GM21529 (cell line): ENCODE results near the gene ENTPD1.

Source experiments
- ATAC-seq: cut with Tn5 transposase; IDR thresholded peaks from one replicate; pipeline ENCODE4 v1.9.1; 2021; ENCODE audit not compliant: unreplicated experiment

The ENTPD1 gene

DNA sequence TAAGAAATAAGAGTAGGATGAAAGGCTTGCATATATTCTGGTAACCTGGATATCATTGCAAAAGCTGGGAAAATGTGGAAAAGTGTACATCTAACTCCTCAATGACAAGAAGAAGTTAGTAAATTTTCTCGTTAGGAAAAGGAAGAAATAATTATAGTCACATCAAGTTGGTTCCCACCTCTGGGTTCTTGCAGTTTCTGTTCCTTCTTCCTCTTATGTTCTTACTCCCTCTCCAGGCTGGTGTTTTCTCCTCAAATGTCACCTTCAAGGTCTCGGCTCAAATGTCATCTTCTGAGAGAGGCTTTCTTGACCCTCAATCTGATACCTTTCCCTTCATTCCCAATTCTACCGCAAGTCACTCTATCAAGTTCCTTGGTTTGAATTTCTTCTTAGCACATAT lies 64.4 kb downstream of the ENTPD1 start:
- ATAC-seq, result peak; percentile 60

DNA sequence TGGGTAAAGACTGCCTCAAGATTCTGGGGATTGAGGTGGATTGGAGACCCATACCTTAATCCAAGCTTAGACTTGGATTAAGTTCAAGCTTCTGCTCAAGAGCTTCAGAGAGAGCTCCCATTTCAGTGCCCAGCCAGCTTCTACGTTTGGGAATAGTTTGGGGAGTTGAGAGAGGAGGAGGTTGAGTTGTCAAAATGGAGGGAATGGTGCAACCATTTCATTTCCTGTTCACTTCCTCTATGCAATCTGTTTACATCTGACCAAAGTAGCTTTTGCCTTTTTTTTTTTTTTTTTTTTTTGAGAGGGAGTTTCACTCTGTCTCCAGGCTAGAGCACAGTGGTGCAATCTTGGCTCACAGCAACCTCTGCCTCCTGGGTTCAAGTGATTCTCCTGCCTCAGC lies 65.8 kb downstream of the ENTPD1 start:
- no peak for ATAC-seq

DNA sequence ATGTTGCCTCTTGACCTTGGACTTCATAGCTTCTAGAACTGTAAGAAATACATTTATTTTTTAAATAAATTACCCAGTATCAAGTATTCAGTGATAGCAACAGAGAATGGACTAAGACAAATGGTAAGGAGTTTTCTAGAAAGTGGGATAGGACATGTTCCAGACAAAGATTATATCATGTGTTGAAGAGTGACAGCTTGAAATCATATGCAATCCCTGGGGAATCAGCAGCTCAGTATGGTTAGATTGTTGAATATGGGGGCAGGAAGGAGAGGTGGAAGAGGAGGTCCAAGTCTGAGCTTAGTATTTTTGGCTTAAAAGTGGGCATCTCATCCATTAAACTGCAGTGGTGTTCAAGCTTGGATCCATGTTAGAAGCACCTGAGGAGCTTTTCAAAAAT lies 74.1 kb downstream of the ENTPD1 start:
- no peak for ATAC-seq

DNA sequence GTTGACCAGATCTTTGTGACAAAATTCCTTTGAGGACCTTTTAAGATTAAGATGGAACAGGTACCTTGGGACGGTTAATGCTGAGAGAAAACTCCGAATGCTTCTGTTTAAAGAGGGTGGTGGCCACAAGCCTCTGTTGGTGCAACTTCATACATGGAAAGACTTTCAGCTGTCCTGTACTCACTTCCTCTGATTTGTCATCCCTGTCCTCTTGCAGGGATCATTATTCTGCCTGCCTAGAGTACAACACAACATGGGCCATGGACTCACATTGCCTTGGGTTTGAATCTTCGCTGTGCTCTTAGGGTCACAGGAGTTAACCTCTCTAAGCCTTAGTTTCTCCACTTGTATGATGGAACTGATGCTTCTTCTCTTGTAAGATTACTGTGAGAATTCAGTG lies 75.1 kb downstream of the ENTPD1 start:
- no peak for ATAC-seq

DNA sequence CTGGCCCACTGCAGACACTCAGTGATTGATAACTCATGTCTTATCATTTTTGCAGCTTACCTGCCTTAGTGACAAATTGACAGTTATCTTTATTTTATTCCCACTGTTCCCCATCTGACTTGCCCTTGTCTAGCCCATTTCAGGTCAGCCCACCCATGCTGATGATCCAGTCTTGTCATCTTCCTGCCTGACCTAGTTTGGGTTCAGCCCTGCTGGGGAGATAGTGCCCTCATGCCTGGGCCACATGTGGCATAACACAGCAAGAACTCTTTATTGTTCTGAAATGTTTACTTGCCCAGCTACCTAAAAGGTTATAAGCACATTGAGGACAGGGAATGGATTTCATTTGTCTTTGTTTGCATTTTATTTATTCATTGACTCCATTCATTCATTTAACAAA lies 75.6 kb downstream of the ENTPD1 start:
- ATAC-seq, result no peak

DNA sequence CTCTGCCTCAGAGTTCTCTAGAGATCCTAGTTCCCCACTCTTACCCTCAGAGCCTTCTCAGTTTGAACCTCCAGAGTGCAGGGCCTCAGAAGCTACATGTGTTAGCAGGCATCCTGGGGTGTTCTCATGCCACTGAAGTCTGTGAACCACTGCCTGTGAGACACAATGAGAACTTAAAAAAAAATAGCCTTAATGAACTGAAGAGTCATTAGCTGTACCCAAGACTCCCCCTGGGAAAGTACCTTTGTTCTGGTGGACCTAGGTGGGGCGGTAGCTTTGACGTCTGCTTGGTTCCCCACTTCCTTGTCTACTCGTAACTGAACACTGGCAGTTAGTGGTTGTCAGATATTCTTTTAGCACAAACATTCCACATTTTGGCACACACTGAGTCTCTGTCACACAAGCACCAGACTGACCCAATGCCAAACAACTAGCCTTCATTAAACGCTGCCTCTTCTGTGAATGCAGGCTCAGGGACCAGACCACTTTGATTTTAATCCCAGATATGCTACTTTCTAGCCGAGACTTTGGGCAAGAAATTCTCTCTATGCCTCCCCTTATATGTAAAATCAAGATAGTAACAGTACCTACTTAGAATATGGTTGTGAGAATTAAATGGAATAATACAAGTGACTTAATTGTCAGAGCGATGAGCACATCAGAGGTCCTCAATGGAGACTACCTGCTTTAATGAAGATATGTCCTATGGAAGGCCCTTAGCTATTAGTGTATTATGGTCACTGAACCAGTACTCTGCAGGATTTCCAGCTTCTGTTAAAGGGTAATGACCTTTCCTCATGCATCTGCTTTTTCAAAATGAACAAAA lies 76.5 kb downstream of the ENTPD1 start:
- peak; percentile 89 for ATAC-seq

DNA sequence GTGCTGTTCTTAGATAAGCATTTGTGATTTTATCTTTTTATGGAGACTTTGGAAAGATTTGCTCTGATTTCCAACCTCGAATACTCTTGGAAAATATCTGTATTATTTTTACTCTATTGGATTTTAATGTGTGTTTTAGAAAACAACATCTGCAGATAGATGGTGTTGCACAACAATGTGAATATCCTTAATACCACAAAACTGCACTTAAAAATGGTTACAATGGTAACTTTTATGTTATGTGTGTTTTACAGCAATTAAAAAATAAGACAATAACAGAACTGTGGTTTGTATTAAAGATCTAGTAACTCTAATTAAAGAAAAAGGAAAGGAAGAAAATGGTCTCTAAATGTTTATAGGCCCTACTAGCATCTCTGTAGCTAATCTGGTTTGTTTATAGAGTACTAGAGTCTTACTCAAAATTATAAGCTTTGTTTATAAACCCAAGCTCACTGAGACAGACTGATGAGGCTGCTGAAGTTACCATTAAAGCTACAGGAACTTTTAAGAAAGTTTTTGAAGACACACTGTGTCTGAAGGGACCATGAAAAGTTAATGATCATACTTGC lies 77.2 kb downstream of the ENTPD1 start:
- no peak for ATAC-seq

DNA sequence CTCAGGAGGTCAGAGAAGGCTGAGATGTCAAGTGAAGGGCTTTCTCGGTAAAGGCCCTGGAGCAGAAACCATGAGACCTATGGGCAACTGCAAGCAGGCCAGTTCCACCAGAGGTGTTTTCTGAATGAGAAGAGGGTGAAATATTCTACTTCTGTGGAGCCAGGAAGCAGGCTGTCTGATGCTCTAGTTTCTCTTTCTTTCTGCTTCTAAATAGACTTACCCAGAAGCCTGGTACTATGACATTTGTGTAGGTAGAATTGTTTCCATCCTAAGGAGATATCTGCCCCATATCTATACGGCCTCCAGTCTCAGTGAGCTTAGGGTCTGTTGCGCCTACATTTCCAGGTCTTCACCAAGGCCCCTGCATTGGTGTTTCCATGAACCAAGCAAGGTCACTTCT lies 78.4 kb downstream of the ENTPD1 start:
- no peak for ATAC-seq

DNA sequence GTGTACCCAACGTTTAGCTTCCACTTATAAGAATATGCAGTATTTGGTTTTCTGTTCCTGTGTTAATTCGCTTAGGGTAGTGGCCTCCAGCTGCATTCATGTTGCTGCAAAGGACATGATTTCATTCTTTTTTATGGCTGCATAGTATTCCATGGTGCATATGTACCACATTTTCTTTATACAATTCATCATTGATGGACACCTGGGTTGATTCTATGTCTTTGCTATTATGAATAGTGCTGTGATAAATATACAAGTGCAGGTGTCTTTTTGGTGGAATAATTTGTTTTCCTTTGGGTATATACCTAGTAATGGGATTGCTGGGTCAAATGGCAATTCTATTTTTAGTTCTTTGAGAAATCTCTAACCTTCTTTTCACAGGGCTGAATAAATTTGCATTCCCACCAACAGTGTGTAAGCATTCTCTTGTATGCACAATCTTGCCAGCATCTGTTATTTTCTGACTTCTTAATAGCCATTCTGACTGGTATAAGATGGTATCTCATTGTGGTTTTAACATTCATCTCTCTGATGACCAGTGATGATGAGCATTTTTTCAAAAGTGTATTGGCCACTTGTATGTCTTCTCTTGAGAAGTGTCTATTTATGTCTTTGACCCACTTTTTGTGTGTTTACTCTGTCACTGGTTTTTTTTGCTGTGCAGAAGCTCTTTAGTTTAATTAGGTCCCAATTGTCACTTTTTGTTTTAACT lies 79.3 kb downstream of the ENTPD1 start:
- ATAC-seq, result no peak

DNA sequence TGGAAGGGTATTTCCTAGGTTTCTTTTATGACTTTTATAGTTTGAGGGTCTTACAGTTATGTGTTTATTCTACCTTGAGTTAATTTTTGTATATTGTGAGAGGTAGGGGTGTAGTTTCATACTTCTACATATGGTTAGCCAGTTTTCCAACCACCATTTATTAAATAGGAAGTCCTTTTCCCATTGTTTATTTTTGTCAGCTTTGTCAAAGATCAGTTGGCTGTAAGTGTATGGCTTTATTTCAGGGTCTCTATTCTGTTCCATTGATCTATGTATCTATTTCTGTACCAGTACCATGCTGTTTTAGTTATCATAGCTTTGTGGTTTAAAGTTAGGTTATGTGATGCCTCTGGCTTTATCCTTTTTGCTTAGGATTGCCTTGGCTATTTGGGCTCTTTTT lies 79.9 kb downstream of the ENTPD1 start:
- no peak for ATAC-seq

DNA sequence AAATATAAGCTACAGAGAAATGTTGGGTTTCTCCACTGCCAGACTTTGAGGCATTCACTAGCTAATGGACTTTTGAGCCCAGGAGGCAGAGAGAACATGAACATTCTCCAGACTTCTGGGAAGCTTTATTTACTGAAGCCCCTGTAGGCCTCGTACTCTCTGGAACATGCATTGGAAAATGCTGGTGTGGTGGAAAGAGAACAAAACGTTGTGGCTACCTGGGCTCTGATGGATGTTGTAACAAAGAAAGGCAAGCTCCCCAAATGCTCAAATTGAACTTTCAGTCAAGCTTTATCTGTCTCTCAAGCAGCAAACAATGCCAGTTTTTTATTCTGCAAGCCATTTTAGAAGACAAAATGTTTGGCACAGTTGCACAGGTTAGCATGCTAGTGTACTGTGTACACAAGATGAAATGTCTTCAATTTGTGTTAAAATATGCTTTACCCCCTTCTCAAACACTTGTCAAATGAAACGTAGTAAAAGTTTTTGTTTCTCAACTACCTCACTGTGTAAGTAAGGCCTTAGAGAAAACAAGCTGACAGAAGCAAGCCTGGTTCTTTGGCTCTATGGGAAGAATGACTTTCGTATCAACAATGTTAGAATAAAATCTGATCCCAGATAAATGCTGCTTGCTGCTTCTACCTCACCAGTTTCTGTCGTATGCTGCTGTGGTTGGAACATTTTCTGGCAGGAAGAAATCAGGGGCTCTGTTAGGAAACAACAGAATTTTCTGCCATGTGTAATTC lies 80.8 kb downstream of the ENTPD1 start:
- no peak for ATAC-seq

DNA sequence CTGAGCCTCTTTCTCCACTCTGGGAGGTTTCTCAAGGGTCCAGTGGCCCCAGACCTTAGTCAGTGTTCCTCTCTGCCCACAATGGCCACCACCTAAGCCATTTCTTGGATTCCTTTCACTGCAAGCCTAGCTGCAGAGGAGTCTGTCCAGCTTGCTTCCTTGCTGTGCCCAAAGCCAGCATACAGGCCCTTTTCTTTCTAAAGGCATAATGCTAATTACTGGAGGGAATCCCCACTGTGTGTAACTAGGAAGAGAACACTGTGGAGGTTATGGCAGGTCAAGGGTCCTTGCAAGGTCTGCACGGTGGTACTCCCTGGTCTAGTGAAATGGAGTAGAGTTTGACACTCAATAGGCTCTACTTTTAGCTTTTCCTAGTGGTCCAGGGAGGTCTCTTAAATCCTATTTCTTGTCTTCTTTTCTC lies 81.4 kb downstream of the ENTPD1 start:
- peak; percentile 36 for ATAC-seq

DNA sequence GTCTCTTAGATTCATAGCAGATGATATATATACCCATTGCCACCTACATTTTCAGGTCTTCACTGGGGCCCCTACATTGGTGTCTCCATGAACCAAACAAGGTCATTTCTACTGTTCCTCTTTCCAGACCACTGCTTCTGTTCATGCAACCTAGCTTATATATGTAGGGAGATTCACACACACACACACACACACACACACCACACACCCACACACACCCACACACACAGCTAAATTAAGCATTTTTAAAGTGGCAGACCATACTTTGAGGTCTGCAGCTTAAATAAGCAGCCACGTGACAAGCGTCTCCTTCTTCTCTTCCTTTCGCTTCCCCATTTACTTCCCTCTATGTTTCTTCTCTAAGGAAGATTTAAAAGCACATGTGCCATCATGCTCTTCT lies 81.8 kb downstream of the ENTPD1 start:
- peak; percentile 43 for ATAC-seq

DNA sequence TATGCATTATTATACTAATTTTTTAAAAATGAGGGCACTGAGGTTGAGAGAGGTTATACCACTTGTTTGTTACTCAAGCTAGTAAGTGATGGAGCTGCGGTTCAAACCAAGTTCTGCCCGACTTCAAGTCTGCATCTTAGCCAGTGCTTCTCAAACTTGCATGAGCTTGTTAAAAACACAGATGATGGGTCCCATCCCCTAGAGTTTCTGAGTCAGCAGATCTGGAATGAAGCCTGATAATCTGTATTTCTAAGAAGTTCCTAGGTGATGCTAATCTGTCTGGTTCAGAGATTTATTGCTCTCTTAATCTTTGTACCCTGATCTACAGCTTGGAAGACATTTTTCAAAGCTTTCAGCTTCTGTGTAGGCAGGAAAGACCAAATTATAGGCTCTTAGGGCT lies 84.2 kb downstream of the ENTPD1 start:
- ATAC-seq, result no peak

DNA sequence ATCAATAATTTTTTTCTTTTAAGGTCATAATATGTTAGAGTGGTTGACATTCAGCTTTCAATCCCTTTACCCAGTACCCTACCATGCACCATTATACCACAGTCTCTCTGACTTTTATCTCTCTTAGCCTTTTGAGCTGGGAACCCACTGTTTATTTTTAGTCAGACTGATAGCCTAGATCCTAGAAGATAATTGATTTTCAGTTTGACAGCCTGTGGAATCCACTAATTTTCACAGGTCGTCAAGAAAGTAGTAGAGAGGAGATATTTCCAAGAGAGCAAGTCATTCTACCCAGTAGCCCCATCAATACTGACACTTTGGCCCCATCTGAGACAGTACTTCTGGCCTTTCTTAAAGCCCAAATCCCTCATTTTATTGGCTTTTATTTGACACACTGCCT lies 84.7 kb downstream of the ENTPD1 start:
- ATAC-seq, result no peak

DNA sequence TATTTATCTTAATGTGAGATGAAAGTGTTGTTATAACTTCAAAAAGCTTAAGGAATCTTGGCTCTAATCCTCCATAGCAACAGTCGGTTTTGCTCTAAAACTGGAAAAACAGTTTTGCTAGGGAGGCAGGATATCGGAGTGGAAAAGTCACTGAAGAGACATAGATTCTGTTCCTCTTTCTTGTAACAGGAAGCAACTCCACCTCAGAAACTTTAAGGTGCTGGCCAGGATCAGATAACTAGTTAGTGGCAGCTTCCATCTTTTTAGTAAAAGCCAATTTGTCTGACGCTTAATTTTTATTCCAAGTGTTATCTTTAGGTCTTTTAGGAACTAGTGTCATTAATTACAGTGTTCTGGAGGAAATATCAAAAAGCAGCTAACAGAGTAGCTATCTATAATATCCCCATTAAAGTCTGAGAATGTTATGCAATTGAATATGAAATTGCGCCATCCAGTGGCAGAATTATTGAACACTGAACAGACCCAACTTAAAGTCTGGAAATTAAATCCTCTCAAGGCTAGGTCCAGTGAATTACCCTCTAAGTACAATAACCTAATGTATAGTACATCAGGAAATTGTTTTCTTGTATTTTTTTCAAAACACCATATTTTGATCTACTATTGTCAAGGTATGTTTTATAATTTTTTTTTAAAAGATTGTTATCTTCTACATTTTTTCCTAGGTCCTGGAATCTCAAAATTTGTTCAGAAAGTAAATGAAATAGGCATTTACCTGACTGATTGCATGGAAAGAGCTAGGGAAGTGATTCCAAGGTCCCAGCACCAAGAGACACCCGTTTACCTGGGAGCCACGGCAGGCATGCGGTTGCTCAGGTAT lies 85.9 kb downstream of the ENTPD1 start:
- ATAC-seq, result peak; percentile 40

DNA sequence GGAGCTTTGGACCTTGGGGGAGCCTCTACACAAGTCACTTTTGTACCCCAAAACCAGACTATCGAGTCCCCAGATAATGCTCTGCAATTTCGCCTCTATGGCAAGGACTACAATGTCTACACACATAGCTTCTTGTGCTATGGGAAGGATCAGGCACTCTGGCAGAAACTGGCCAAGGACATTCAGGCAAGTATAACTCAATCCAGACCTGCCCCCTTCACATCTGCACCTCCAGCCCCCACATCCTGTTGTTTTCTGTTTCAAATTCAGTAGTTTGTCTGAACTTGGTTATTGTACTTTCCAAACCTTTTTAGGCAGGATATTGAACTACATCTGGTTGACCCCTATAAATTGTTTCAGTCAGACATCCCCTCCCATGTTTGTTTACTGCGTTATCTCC lies 89.4 kb downstream of the ENTPD1 start:
- no peak for ATAC-seq

DNA sequence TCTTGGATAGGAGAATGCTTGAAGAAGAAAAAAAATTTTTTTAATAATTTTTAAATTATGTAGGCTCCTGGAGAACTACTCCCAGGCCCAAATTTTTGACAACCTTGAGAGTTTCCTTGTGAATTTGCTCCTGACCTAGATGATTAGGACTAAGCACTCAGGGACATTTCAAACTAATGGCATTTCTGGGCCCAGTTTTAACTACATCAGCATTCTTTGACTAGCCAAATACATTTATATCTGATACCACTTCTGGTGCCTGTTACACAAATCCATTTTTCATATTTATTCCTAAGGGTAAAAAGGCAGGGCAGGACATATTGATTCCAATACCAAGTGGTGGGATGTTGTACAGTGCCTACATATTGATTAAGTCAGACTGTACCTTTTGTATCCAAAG lies 91.0 kb downstream of the ENTPD1 start:
- ATAC-seq, result no peak

DNA sequence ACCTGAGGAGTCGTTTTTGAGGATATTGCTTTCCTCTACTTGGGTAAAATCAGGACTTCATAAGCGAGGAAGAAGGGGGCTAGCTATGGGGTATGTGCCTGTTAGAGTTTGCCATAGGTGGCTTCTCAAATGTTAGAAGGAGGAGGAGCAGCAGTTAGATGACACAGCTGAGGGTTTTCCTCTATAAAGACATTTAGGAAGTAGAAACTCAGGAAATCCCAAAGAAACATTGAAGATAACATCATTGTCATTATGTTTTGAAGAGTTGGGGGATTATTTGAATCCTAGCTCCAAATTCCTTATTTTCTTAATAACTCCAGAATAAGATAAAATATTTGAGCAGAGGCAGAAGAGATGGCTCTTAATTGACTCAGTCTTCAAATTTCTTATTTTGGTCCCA lies 92.9 kb downstream of the ENTPD1 start:
- no peak for ATAC-seq

DNA sequence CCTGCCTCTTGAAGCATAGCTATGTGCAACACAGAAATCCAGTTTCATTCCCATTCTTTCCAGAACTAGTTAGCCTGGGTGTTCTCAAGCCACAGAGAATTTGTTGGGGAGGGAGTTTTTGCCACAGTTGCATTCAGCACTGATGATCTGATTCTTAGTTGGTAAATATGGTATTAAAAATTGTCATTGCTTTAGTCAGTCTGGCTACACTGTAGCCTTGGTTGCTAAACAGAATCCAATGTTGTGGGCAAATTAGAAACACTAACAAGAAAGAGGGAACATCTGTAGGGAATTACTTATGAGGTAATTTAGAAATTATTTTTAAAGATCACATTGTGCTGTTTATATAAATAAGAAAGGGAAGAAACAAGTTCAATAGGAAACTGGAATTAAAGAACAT lies 94.8 kb downstream of the ENTPD1 start:
- ATAC-seq, result no peak
